Measurements from ENCODE around the gene TC2N. TPM values are rescaled to one million over a fixed set of nuclear protein-coding genes. Genes with fewer than 3 reads are reported as not detected.

Gene TC2N
- total and polyA plus RNA-seq, 4 donors = 0.62 to 6.4 (median 1.6) TPM

DNA sequence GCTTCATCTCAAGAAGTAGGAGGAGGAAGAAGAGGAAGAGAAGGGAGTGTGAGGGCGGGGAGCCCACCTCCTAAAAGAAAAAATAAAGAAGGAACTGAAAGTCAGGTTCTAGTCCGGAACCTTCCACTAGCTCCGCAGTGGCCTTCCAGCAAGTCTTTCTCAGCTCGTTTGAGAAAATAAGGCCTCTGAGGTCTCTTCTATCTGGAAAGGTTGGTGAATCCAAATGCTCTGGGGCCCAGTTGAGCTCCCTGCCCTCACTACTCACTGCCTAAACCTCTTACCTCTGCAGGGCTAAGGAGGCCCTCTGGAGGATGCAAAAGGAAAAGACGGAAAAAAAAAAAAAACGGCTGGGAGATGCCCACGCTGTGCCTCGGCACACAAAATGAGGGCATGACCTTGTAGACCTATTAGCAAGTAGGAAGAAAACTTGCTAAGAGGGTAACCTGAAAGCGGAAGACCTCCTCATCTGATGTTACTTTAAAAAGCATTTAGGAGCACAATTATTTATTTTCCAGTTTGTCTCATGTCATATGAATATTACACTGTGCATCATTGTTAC, 44.2 kb upstream of the TC2N start:
- no peak overlapping the region for H3K4me3 ChIP-seq (ENCODE audit: low read depth in 1 of 3, low read length in 3 of 3)
- no peak overlapping the region for H3K9ac ChIP-seq (ENCODE audit: low read depth in 1 of 2, low read length in 2 of 2)
- 26% methylated on average over 9 of the region's 9 CpGs for WGBS
- H3K4me1 ChIP-seq (ENCODE audit: control insufficient read depth in 4 of 4, insufficient read depth in 4 of 4, low read length in 3 of 4) = peaks cover 0 to 7% (median 5%) of the 10 kb centered on the region in 4 donors
- H3K27me3 ChIP-seq (ENCODE audit: control insufficient read depth in 4 of 4, insufficient read depth in 4 of 4, low read length in 3 of 4) = no peaks in the 10 kb centered on the region
- H3K36me3 ChIP-seq (ENCODE audit: control insufficient read depth in 4 of 4, insufficient read depth in 3 of 4, low read depth in 1 of 4, low read length in 3 of 4) = no peaks in the 10 kb centered on the region
- TF ChIP-seq GABPA (IDR thresholded peaks at IDR 0.05 in 1 of 2, conservative IDR thresholded peaks at IDR 0.05 in 1 of 2) (no peak), RXRA (IDR thresholded peaks at IDR 0.05) (no peak), NR2F2 (IDR thresholded peaks at IDR 0.05) (peak; percentile 35), SP1 (IDR thresholded peaks at IDR 0.05) (no peak), HNF4A (conservative IDR thresholded peaks at IDR 0.05) (no peak), YY1 (IDR thresholded peaks at IDR 0.05) (peak; percentile 88), RAD21 (IDR thresholded peaks at IDR 0.05) (peak; percentile 93 to 95), TAF1 (conservative IDR thresholded peaks at IDR 0.05) (no peak), HNF4G (IDR thresholded peaks at IDR 0.05) (no peak)
- TF ChIP-seq, protein P1, sequence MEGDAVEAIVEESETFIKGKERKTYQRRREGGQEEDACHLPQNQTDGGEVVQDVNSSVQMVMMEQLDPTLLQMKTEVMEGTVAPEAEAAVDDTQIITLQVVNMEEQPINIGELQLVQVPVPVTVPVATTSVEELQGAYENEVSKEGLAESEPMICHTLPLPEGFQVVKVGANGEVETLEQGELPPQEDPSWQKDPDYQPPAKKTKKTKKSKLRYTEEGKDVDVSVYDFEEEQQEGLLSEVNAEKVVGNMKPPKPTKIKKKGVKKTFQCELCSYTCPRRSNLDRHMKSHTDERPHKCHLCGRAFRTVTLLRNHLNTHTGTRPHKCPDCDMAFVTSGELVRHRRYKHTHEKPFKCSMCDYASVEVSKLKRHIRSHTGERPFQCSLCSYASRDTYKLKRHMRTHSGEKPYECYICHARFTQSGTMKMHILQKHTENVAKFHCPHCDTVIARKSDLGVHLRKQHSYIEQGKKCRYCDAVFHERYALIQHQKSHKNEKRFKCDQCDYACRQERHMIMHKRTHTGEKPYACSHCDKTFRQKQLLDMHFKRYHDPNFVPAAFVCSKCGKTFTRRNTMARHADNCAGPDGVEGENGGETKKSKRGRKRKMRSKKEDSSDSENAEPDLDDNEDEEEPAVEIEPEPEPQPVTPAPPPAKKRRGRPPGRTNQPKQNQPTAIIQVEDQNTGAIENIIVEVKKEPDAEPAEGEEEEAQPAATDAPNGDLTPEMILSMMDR (IDR thresholded peaks at IDR 0.05; ENCODE audit: low read depth, low read length, missing input control) = peak; percentile 51
- no peaks in the 10 kb centered on the region for H3K9me3 ChIP-seq (ENCODE audit: control insufficient read depth in 4 of 4, low read length in 3 of 4)
- no peak overlapping the region for H3K27ac ChIP-seq (ENCODE audit: low read depth in 1 of 2, low read length in 2 of 2)
- no peak for DNase-seq (ENCODE audit: low spot score)

GRCh38 chr14:91910196-91910595, 42.9 kb upstream of the TC2N start:
- DNase-seq (ENCODE audit: low spot score) = no peak
- Histone ChIP-seq H3K9ac (ENCODE audit: low read depth in 1 of 2, low read length in 2 of 2) (no peak overlapping the region), H3K9me3 (ENCODE audit: control insufficient read depth in 4 of 4, low read length in 3 of 4) (no peaks in the 10 kb centered on the region), H3K4me3 (ENCODE audit: low read depth in 1 of 3, low read length in 3 of 3) (no peak overlapping the region), H3K27ac (ENCODE audit: low read depth in 1 of 2, low read length in 2 of 2) (no peak overlapping the region), H3K27me3 (ENCODE audit: control insufficient read depth in 4 of 4, insufficient read depth in 4 of 4, low read length in 3 of 4) (no peaks in the 10 kb centered on the region), H3K36me3 (ENCODE audit: control insufficient read depth in 4 of 4, insufficient read depth in 3 of 4, low read depth in 1 of 4, low read length in 3 of 4) (no peaks in the 10 kb centered on the region), H3K4me1 (ENCODE audit: control insufficient read depth in 4 of 4, insufficient read depth in 4 of 4, low read length in 3 of 4) (peaks cover 0 to 19% (median 17%) of the 10 kb centered on the region in 4 donors)
- WGBS = 88% methylated on average over 9 of the region's 9 CpGs
- TF ChIP-seq FOXA2 (IDR thresholded peaks at IDR 0.05) (no peak), HNF4A (conservative IDR thresholded peaks at IDR 0.05) (no peak), RAD21 (IDR thresholded peaks at IDR 0.05) (no peak), TAF1 (conservative IDR thresholded peaks at IDR 0.05) (no peak), JUND (IDR thresholded peaks at IDR 0.05) (no peak), HNF4G (IDR thresholded peaks at IDR 0.05) (no peak), EGR1 (IDR thresholded peaks at IDR 0.05; ENCODE audit: low read depth in 2 of 2) (no peak)
- TF ChIP-seq, protein P2, sequence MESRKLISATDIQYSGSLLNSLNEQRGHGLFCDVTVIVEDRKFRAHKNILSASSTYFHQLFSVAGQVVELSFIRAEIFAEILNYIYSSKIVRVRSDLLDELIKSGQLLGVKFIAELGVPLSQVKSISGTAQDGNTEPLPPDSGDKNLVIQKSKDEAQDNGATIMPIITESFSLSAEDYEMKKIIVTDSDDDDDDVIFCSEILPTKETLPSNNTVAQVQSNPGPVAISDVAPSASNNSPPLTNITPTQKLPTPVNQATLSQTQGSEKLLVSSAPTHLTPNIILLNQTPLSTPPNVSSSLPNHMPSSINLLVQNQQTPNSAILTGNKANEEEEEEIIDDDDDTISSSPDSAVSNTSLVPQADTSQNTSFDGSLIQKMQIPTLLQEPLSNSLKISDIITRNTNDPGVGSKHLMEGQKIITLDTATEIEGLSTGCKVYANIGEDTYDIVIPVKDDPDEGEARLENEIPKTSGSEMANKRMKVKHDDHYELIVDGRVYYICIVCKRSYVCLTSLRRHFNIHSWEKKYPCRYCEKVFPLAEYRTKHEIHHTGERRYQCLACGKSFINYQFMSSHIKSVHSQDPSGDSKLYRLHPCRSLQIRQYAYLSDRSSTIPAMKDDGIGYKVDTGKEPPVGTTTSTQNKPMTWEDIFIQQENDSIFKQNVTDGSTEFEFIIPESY (IDR thresholded peaks at IDR 0.05) = no peak
- TF ChIP-seq, protein P3, sequence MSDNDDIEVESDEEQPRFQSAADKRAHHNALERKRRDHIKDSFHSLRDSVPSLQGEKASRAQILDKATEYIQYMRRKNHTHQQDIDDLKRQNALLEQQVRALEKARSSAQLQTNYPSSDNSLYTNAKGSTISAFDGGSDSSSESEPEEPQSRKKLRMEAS (IDR thresholded peaks at IDR 0.05) = no peak

DNA sequence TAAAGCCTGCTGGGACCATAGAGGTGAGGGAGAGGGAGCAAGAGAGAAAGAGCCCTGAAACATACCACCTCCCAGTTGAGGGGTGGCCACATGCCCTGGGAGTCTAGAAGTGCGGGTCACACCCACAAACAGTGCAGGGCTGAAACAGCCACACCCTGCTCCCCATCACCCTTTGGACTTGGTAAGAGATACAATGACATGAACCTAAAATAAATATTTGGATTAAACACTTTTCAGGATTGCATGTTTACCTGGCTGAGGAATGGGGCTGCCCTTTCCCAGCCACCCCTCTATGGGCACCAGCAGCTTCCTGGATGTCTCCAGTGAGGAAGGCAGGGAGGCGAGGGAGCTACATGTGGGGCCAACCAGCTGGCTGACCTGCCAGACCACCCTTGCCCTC, 39.0 kb upstream of the TC2N start:
- peak overlapping the region; percentile 31 to 94 for H3K27ac ChIP-seq (ENCODE audit: low read depth in 1 of 2, low read length in 2 of 2)
- H3K4me1 ChIP-seq (ENCODE audit: control insufficient read depth in 4 of 4, insufficient read depth in 4 of 4, low read length in 3 of 4) = peaks cover 0 to 30% (median 25%) of the 10 kb centered on the region in 4 donors
- WGBS = 55% methylated on average over 2 of the region's 2 CpGs
- TF ChIP-seq, protein P1 (IDR thresholded peaks at IDR 0.05; ENCODE audit: low read depth, low read length, missing input control) = no peak
- peak; percentile 28 for TF ChIP-seq SP1 (IDR thresholded peaks at IDR 0.05)
- TF ChIP-seq GABPA (IDR thresholded peaks at IDR 0.05 in 1 of 2, conservative IDR thresholded peaks at IDR 0.05 in 1 of 2) = no peak
- TF ChIP-seq HNF4G (IDR thresholded peaks at IDR 0.05) = peak; percentile 8
- TF ChIP-seq, protein P2 (IDR thresholded peaks at IDR 0.05) = no peak

More for the DNA sequence above, 39.0 kb upstream of the TC2N start:
- no peaks in the 10 kb centered on the region for H3K36me3 ChIP-seq (ENCODE audit: control insufficient read depth in 4 of 4, insufficient read depth in 3 of 4, low read depth in 1 of 4, low read length in 3 of 4)
- H3K4me3 ChIP-seq (ENCODE audit: low read depth in 1 of 3, low read length in 3 of 3) = no peak overlapping the region
- H3K27me3 ChIP-seq (ENCODE audit: control insufficient read depth in 4 of 4, insufficient read depth in 4 of 4, low read length in 3 of 4) = no peaks in the 10 kb centered on the region
- no peaks in the 10 kb centered on the region for H3K9me3 ChIP-seq (ENCODE audit: control insufficient read depth in 4 of 4, low read length in 3 of 4)
- no peak for DNase-seq (ENCODE audit: low spot score)
- H3K9ac ChIP-seq (ENCODE audit: low read depth in 1 of 2, low read length in 2 of 2) = no peak overlapping the region
